Measurements from ENCODE around the gene ZNF335.
"Not testable (repeated sequence)": the region's sequence is repeated elsewhere in the genome, so short reads cannot be mapped to it uniquely, and the experiment has no call there.

Gene ZNF335

DNA sequence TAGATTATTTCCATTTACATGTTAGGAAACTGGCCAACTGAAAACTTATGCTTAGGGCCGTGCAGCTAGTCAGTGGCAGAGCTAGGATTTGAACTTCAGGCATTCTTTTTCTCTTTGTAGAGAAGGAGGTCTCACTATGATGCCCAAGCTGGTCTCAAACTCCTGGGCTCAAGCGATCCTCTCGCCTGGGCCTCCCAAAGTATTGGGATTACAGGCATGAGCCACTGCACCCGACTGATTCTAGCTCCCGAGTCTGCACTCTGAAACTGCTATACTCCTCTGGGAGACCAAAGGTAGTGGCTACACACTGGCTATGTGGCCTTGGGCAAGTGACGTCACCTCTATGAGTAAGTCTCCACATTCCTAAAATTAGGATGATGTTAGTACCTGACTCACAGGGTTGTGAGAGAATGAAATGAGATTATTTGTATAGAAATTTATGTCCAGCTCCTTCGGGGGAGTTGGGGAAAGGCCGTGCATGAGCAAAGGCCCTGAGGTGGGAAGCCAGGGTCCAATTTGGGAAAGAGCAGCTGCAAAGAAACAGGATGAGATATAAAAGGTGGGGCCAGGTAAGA lies 66.4 kb downstream of the ZNF335 start:
- intact Hi-C loops (cut with DNase I), result no loop called here
- no peak for DNase-seq

DNA sequence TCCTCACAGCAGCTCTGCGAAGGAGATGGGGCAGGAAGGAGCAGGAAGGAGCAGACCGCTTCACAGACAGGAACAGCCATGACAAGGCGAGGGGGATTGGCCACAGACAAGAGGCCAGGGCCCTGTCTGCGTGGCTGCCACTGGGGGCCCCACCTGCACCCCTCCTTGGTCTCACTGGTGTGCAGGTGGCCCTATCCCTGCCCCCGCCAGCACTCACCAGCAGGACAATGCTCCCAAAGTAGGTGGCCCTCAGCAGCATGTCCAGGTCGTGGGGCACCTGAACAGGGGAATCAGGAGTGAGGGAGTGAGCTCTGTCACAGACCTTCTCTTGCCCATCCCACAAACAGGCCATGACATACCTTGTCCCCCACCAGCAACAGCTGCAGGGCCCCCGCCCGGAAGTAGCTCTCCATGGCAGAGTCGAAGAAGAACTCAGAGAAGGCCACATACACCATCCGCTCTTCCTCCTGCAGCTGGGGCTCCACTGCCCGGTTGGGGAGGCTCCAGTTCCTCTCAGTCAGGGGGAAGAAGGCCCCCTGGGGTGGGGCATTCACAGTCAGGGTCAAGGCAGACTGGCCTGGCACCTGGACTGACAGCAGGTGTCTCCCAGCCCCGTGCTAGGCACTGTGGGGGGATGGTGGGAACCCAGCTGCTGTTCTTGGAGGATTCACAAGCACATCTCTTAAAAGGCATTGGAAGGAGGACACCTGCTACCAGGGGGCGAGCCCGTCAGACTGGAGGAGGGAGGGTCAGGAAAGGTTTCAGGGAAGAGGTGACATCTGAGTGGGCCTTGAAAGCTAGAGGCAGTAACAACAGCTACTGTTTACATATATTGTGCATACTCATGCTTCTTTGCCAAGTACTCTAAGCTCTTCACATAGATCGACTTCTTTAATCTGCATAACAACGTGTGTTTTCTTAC lies 67.2 kb downstream of the ZNF335 start:
- intact Hi-C loops (cut with DNase I), result no loop called here
- DNase-seq, result no peak

DNA sequence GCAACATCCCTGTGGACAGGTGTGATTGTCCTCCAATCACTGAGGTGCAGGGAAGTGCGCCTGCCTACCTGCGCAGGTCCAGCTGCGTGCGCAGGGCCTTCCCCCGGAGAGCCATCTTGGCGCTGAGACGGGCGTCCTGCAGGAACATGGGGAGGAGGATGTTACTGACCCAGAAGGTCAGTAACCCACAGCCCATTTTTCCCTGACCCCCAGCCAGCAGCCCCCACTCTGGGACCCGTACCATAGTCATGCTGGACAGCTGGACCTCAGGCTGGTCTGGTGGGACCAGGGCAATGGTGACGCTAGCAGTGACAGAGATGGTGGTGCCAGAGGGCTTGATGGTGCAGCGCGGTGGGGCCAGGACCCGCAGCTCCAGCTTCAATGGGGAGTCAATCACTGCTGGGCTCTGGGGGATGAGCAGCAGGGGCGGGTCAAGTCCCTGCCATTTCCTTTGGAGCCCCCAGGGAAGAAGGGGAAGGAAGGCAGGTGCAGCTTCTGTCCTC lies 69.8 kb downstream of the ZNF335 start:
- intact Hi-C loops (cut with DNase I), result no loop called here
- DNase-seq, result no peak

DNA sequence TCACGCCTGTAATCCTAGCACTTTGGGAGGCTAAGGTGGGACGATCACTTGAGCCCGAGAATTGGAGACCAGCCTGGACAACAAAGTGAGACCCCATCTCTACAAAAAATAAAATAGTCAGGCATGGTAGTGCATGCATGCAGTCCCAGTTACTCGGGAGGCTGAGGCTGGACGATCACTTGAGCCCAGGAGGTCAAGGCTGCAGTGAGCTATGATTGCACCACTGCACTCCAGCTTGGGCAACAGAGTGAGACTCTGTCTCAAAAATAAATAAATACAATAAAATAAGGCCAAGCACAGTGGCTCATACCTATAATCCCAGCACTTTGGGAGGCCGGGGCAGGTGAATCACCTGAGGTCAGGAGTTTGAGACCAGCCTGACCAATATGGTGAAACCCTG lies 70.7 kb downstream of the ZNF335 start:
- intact Hi-C loops (cut with DNase I); DNase-seq: not testable (repeated sequence)

DNA sequence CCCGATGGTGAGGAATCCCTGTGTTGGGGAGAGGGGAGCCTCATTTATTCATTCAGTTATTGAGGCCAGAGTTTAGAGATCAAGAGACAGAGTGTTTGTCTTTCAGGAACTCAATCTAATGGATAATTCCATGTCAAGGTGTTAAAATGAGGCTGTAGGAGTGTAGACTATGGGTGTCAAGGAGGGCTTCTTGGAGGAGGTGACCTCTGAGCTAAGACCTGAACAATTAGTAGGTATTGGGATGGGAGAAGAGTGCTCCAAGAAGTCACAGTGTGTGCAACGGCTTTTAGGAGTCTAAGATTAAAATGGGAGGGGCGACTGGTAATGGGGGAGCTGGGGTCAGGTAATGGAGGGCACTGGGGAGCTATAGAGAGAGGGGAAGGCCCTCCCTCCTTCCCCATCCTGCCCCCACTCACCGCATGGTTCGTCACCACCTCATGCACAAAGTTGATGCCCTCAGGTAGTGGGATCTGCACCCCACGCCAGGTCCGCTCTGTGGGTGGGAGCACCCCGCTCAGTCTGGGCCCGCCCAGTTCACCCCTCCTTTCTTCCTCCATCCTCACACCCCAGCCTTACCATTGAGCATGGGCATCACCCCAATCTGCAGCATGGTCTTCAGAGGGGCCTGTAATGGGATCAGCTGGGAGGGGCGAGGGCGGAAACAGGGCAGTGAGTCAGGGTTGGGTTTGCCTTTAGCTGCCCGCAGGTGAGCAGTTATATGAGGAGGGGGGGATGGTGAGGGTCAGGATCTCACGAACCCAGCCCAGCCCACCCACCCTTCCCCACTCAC lies 72.8 kb downstream of the ZNF335 start:
- DNase-seq, result no peak
- intact Hi-C loops (cut with DNase I), result no loop called here
